GM12878 (cell line): ENCODE measurements around the gene EYS. TPM values are rescaled to one million over a fixed set of nuclear protein-coding genes. Genes with fewer than 3 reads are reported as not detected.

Source experiments
- ATAC-seq: fragments of 200-7000 bp; cut with Tn5 transposase; 3 replicates; pipeline ENCODE4 v1.9.1; 2020; ENCODE audit warnings: mild to moderate bottlenecking, moderate library complexity
- BruUV-seq: library from RNA; stranded (reverse); fragments of 400-500 nt; replicated peaks from 2 replicates; lab custom pipeline; 2021; lab: Mats Ljungman, UMichigan
- CTCF ChIA-PET: fragments of 300-600 bp; sonication (Branson Sonifier 250); formaldehyde crosslinking; extraction: SDS; loops from one replicate; lab custom pipeline; 2021; ENCODE audit warnings: inconsistent platforms; lab: Yijun Ruan, JAX
- POLR2A ChIA-PET: fragments of 350-600 bp; formaldehyde crosslinking; extraction: SDS; loops from one replicate; lab custom pipeline; 2021; ENCODE audit warnings: inconsistent platforms; lab: Charles Lee
- RAD21 ChIA-PET: fragments of 300-600 bp; sonication (Branson Sonifier 250); formaldehyde crosslinking; loops from one replicate; lab custom pipeline; 2023; ENCODE audit warnings: antibody characterized with exemption; ENCODE audit not compliant: unreplicated experiment; lab: Charles Lee
- SMC1A ChIA-PET: fragments of 300-600 bp; sonication (Branson Sonifier 250); formaldehyde crosslinking; loops from one replicate; lab custom pipeline; 2023; ENCODE audit not compliant: unreplicated experiment, uncharacterized antibody; lab: Charles Lee
- DNase-seq: peaks from one replicate; pipeline ENCODE4 v3.0.0-alpha.2; 2011; ENCODE audit warnings: low read depth, low spot score
- FAIRE-seq: peaks from 3 replicates; lab custom pipeline; 2011; peaks lifted over from hg19 to GRCh38; lab: Jason Lieb, UNC
- H2AFZ ChIP-seq: 2 replicates; pipeline ENCODE4 v1.6.0; 2011; ENCODE audit warnings: low read depth, low read length, control low read depth; ENCODE audit not compliant: control insufficient read depth
- H3K27ac ChIP-seq: 2 replicates; pipeline ENCODE4 v1.5.1; 2011; ENCODE audit warnings: control low read depth; ENCODE audit not compliant: control insufficient read depth, insufficient read depth
- H3K27me3 ChIP-seq, 2 experiments: replicated peaks in 1 of 2; 2 replicates each; pipeline versions ENCODE4 v1.6.0 to v1.6.1; 2011; ENCODE audit warnings: low read length in 1 of 2; ENCODE audit not compliant: control insufficient read depth in 2 of 2, insufficient read depth in 2 of 2
- H3K36me3 ChIP-seq, 2 experiments: 2 replicates each; pipeline ENCODE4 v1.5.1; 2011; ENCODE audit warnings: low read length in 1 of 2; ENCODE audit not compliant: control insufficient read depth in 2 of 2, insufficient read depth in 2 of 2
- H3K4me1 ChIP-seq: 2 replicates; pipeline ENCODE4 v1.6.1; 2011; ENCODE audit warnings: mild to moderate bottlenecking, low read length, moderate library complexity, mixed read lengths; ENCODE audit not compliant: control insufficient read depth, insufficient read depth
- H3K4me2 ChIP-seq: 2 replicates; pipeline ENCODE4 v1.6.0; 2011; ENCODE audit warnings: control low read depth; ENCODE audit not compliant: control insufficient read depth, insufficient read depth
- H3K4me3 ChIP-seq: fragments of 200-600 bp; sonication (generic); 2 replicates; pipeline ENCODE4 v1.5.1; 2016
- H3K79me2 ChIP-seq: 2 replicates; pipeline ENCODE4 v1.6.0; 2011; ENCODE audit warnings: low read length; ENCODE audit not compliant: control insufficient read depth, insufficient read depth
- H3K9ac ChIP-seq: 2 replicates; pipeline ENCODE4 v1.8.0; 2011; ENCODE audit warnings: low read length, control low read depth, mixed read lengths; ENCODE audit not compliant: control insufficient read depth, insufficient read depth
- H3K9me3 ChIP-seq: replicated peaks from 3 replicates; pipeline ENCODE4 v1.5.1; 2011; ENCODE audit warnings: mild to moderate bottlenecking, low read length; ENCODE audit not compliant: control insufficient read depth, insufficient read depth
- H4K20me1 ChIP-seq: 2 replicates; pipeline ENCODE4 v1.6.0; 2011; ENCODE audit not compliant: control insufficient read depth, insufficient read depth
- BHLHE40 ChIP-seq, 2 experiments: fragments of 450-650 bp in 1 of 2; IDR thresholded peaks; 2 replicates each; pipeline ENCODE4 v1.6.1; 2011 to 2017; ENCODE audit warnings: low read depth in 2 of 2, borderline replicate concordance in 1 of 2, improper control_type of control experiment in 1 of 2, low read length in 1 of 2, mild to moderate bottlenecking in 1 of 2
- CBX3 ChIP-seq: fragments of 200-600 bp; sonication (generic); IDR thresholded peaks from 2 replicates; pipeline ENCODE4 v1.6.1; 2016; ENCODE audit warnings: low read depth, borderline replicate concordance
- ESRRA ChIP-seq: IDR thresholded peaks from 2 replicates; pipeline ENCODE4 v1.6.1; 2012; ENCODE audit warnings: mild to moderate bottlenecking, low read length, improper control_type of control experiment
- HDAC6 ChIP-seq: fragments of 200-600 bp; sonication (generic); IDR thresholded peaks from one replicate; pipeline ENCODE4 v1.8.0; 2017; ENCODE audit warnings: antibody characterized with exemption; ENCODE audit not compliant: unreplicated experiment
- IKZF2 ChIP-seq, 2 experiments: fragments of 450-650 bp; IDR thresholded peaks; 2 replicates each; pipeline ENCODE4 v1.6.1; 2017; ENCODE audit warnings: mild to moderate bottlenecking in 2 of 2, moderate library complexity in 2 of 2
- JUNB ChIP-seq: IDR thresholded peaks from 2 replicates; pipeline ENCODE4 v1.6.1; 2016; ENCODE audit warnings: antibody characterized with exemption, mild to moderate bottlenecking
- MTA2 ChIP-seq: fragments of 450-650 bp; IDR thresholded peaks from 2 replicates; pipeline ENCODE4 v1.6.1; 2016; ENCODE audit warnings: low read depth, mild to moderate bottlenecking, moderate library complexity
- NFIC ChIP-seq: IDR thresholded peaks from 2 replicates; pipeline ENCODE4 v1.6.1; 2012; ENCODE audit warnings: low read depth, mild to moderate bottlenecking, inconsistent platforms, low read length, moderate library complexity
- NFYB ChIP-seq: IDR thresholded peaks from 2 replicates; pipeline ENCODE4 v1.6.1; 2011; ENCODE audit warnings: low read depth, mild to moderate bottlenecking, low read length, improper control_type of control experiment, moderate library complexity; ENCODE audit not compliant: insufficient read depth
- NR2C2 ChIP-seq: IDR thresholded peaks from 2 replicates; pipeline ENCODE4 v1.6.1; 2011; ENCODE audit warnings: borderline replicate concordance, low read depth; ENCODE audit not compliant: control insufficient read depth, insufficient read length
- NRF1 ChIP-seq: conservative IDR thresholded peaks from 2 replicates; pipeline ENCODE4 v1.6.1; 2011; ENCODE audit warnings: mild to moderate bottlenecking, low read depth, low read length, improper control_type of control experiment
- STAT1 ChIP-seq: fragments of 450-650 bp; conservative IDR thresholded peaks from 2 replicates; pipeline ENCODE4 v1.6.1; 2014; ENCODE audit warnings: antibody characterized with exemption, mild to moderate bottlenecking
- in situ Hi-C: fragments of 300-500 bp; cut with MboI; formaldehyde crosslinking; loops from 9 replicates; pipeline ENCODE4 v1.14.3; 2018; ENCODE audit warnings: mixed read lengths
- intact Hi-C: fragments of 100-400 bp; cut with micrococcal nuclease; formaldehyde crosslinking; loops from one replicate; pipeline ENCODE4 v1.14.2; 2022; ENCODE audit not compliant: unreplicated experiment
- polyA plus RNA-seq, 11 experiments: library from polyadenylated mRNA; depleted of rRNA in 4 of 11; unstranded in 6 of 11; stranded (reverse) in 5 of 11; fragments of >200 nt; fragmentation: Nextera tagmentation in 4 of 11; fragmentation: Illumina TruSeq in 1 of 11; extraction: Ambion mirVana in 4 of 11; extraction: Trizol in 1 of 11; gene quantifications; 1 replicate in 1 of 11; 2 replicates in 10 of 11; pipeline versions ENCODE4 v1.2.1 to v1.2.3, GENCODE V29; 2011 to 2016; ENCODE audit warnings: inconsistent platforms in 2 of 11, missing spikeins in 2 of 11, low read depth in 1 of 11
- total RNA-seq, 4 experiments: library from RNA; depleted of rRNA in 3 of 4; stranded (reverse); fragments of >200 nt in 3 of 4; fragmentation: Illumina TruSeq in 1 of 4; extraction: Trizol in 1 of 4; gene quantifications; 2 replicates each; pipeline versions ENCODE4 v1.2.1 to v1.2.3, GENCODE V29; 2013 to 2021
- TF ChIP-seq, protein P1 (sequence below): IDR thresholded peaks from 2 replicates; pipeline ENCODE4 v1.6.1; 2012; ENCODE audit warnings: low read depth, low read length, improper control_type of control experiment
- TF ChIP-seq, protein P2 (sequence below): fragments of 450-650 bp; IDR thresholded peaks from 2 replicates; pipeline ENCODE4 v1.6.1; 2017; ENCODE audit warnings: mild to moderate bottlenecking, moderate library complexity

EYS gene
- total and polyA plus RNA-seq, 10 of the 15 experiments (the other 5 are each of a cell fraction or from before 2014, with no cell fraction given) = under 0.01 to 0.14 (median 0.02) TPM; not detected in 1

DNA sequence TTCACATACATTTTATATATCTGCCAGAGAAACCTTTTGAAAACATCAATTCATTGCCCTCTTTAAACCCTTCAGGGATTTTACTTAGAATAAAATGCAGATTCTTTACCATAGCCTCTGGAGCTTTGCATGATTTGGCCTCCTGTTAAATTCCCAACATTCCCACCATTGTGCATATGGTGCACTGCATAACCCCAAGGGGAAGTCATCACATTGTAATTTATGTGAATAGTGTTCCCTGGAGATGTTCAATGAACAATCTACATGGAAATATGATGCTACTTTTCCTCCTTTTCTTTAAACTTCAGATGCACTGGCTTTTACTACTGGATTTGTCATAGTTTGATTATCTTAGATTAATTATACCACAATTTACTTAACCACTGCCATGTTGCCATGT, 1976.7 kb downstream of the EYS start (continued):
- TF ChIP-seq ESRRA (no peak), NFIC (no peak)

DNA sequence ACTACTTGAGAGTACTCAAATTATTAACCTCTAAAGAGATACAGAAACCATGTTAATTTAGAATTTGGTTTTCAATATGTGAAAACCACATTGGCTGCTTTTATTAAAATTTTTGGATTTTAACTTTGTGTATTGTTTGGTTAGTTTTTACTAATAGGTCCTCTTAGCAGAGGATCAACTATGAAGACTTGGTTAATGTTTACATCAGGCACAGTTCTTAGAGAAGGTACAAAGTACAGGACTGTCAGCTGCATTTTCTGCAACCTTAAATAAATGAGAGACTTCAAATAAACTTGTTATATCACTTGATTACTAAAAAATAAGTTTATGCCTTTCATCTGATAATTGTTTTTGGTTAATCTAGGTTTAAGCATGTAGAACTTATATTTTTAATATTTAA, 1982.3 kb downstream of the EYS start:
- in situ Hi-C loops (no loop called here), intact Hi-C loops (no loop called here)
- TF ChIP-seq, protein P1, sequence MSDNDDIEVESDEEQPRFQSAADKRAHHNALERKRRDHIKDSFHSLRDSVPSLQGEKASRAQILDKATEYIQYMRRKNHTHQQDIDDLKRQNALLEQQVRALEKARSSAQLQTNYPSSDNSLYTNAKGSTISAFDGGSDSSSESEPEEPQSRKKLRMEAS = no peak
- TF ChIP-seq JUNB = no peak
- no peak for TF ChIP-seq CBX3
- no peak for TF ChIP-seq STAT1
- no peak for TF ChIP-seq BHLHE40 (IDR thresholded peaks at IDR 0.05; ENCODE audit: borderline replicate concordance in 1 of 2, low read depth in 2 of 2, low read length in 1 of 2)
- no peak for TF ChIP-seq IKZF2 (IDR thresholded peaks at IDR 0.05)
- TF ChIP-seq, protein P2, sequence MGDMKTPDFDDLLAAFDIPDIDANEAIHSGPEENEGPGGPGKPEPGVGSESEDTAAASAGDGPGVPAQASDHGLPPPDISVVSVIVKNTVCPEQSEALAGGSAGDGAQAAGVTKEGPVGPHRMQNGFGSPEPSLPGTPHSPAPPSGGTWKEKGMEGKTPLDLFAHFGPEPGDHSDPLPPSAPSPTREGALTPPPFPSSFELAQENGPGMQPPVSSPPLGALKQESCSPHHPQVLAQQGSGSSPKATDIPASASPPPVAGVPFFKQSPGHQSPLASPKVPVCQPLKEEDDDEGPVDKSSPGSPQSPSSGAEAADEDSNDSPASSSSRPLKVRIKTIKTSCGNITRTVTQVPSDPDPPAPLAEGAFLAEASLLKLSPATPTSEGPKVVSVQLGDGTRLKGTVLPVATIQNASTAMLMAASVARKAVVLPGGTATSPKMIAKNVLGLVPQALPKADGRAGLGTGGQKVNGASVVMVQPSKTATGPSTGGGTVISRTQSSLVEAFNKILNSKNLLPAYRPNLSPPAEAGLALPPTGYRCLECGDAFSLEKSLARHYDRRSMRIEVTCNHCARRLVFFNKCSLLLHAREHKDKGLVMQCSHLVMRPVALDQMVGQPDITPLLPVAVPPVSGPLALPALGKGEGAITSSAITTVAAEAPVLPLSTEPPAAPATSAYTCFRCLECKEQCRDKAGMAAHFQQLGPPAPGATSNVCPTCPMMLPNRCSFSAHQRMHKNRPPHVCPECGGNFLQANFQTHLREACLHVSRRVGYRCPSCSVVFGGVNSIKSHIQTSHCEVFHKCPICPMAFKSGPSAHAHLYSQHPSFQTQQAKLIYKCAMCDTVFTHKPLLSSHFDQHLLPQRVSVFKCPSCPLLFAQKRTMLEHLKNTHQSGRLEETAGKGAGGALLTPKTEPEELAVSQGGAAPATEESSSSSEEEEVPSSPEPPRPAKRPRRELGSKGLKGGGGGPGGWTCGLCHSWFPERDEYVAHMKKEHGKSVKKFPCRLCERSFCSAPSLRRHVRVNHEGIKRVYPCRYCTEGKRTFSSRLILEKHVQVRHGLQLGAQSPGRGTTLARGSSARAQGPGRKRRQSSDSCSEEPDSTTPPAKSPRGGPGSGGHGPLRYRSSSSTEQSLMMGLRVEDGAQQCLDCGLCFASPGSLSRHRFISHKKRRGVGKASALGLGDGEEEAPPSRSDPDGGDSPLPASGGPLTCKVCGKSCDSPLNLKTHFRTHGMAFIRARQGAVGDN = no peak
- TF ChIP-seq NR2C2 = no peak
- no peak for TF ChIP-seq NFYB
- TF ChIP-seq HDAC6 = no peak
- TF ChIP-seq NRF1 = no peak
- TF ChIP-seq MTA2 = no peak
- no peak overlapping the region for H2AFZ ChIP-seq
- H3K4me1 ChIP-seq = no peaks in the 10 kb centered on the region
- H4K20me1 ChIP-seq = no peaks in the 10 kb centered on the region
- no peaks in the 10 kb centered on the region for H3K9me3 ChIP-seq
- H3K36me3 ChIP-seq = no peaks in the 10 kb centered on the region
- no peak overlapping the region for H3K4me2 ChIP-seq
- FAIRE-seq (no peak), ATAC-seq (no peak), DNase-seq (no peak)
- H3K4me3 ChIP-seq = no peak overlapping the region
- ChIA-PET SMC1A (interaction anchor here (0.6 to 0.8 kb wide), 2 partner anchors 14 to 127 kb away, joined by 3 read pairs; no protein-coding TSS in a partner anchor), CTCF (interaction anchor here (1.2 to 1.6 kb wide), 2 partner anchors 15 to 17 kb away, joined by 3 read pairs; no protein-coding TSS in a partner anchor), POLR2A (interaction anchor here (0.5 kb wide), 1 partner anchor 371 kb away, joined by 4 read pairs; no protein-coding TSS in a partner anchor), RAD21 (interaction anchor here (0.9 to 2.4 kb wide), 2 partner anchors 126 to 372 kb away, joined by 3 to 8 read pairs; no protein-coding TSS in a partner anchor)
- no peaks in the 10 kb centered on the region for H3K79me2 ChIP-seq
- no peak overlapping the region for H3K9ac ChIP-seq
- no peak overlapping the region for H3K27ac ChIP-seq
- no TSS peak for BruUV-seq
- H3K27me3 ChIP-seq = no peaks in the 10 kb centered on the region
